ENCODE data around the gene VEGFB.

- TF ChIP-seq CTCF (IDR thresholded peaks at IDR 0.05; ENCODE audit: low read depth, low read length) = no peak
- TF ChIP-seq EZH2phosphoT487 (IDR thresholded peaks at IDR 0.05; ENCODE audit: low read depth) = no peak
These were observed 11.3 kb upstream of the VEGFB start for GRCh38 chr11:64223001-64223651.
